NCI-H2107 treated with DMSO at 0.1 percent for 48 hours (cell line): Measurements from ENCODE around the gene SHOC1.
"Not testable (repeated sequence)": the region's sequence is repeated elsewhere in the genome, so short reads cannot be mapped to it uniquely, and the experiment has no call there.

Source experiments
- DNase-seq: peaks from one replicate; lab custom pipeline; 2025; ENCODE audit not compliant: unreplicated experiment; lab: John Stamatoyannopoulos, UW

Gene SHOC1

DNA sequence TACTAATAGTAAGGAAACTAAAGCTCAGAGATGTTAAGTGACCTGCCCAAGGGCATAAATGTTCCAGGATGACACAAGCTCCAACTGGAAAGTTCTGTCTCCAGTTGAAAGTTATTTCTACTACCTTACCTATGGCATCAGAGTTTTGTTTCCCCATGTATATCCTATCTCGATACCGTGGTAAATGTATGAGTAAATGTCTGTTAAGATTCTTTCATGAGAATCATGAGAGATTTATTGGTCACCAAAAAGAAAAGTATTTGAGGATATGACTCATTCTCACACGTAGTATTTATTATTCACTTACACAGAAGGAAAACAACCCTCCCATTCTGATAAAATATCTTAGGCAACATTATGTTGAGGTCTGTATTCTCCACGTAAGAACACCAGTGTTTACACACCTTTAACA lies 11.1 kb upstream of the SHOC1 start:
- no peak for DNase-seq

DNA sequence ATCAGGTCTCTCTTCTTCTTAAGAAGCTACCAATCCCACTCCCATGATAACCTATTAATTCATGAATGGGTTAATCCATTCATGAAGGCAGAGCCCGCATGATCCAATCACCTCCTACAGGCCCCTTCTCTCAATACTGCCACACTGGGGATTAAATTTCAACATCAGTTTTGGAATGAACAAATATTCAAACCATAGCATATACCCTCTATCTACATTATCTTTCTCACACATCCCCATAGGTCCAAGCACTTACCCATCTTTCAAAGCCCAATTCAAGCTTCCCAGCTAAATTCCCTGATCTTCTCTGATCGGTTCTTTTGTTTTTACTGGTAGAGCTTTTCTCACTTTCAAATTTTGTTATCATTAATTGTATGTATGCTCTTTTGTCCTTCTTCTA lies 10.5 kb upstream of the SHOC1 start:
- no peak for DNase-seq

DNA sequence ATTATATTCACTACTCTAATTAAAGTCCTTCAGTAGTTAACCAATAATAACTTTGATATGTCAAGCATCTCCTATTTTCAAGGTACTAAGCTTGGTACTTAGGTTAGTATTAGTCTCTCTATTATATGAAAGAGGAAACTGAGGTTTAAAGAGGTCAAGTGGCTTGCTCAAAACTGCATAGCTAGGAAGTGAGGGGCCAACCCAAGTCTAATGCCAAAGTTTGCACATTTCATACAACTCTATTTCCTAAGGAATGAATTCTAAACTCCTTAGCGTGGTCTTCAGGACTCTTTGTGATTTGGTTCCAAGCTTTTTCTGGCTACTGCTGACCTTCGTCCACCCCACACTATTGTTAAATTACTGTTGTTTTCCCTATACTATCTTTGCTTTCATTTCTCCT lies 9.9 kb upstream of the SHOC1 start:
- DNase-seq = no peak

DNA sequence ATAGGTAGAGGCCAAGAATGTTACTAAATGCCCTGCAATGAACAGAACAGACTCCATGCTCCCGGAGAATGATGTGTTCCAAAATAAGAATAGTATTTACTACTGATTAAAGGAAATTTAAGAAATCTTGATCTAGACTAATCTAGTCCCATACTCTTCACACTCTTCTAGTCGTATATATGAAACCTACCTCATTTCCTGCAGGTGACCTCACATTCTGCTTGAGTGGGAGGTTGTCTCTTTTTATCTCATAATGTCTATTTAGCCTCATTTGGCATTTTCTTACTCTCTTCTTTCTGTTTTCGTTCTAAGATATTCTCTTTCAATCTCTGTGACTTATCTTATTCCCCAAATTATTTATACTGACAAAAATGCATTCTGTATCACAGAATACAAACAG lies 9.2 kb upstream of the SHOC1 start:
- no peak for DNase-seq

DNA sequence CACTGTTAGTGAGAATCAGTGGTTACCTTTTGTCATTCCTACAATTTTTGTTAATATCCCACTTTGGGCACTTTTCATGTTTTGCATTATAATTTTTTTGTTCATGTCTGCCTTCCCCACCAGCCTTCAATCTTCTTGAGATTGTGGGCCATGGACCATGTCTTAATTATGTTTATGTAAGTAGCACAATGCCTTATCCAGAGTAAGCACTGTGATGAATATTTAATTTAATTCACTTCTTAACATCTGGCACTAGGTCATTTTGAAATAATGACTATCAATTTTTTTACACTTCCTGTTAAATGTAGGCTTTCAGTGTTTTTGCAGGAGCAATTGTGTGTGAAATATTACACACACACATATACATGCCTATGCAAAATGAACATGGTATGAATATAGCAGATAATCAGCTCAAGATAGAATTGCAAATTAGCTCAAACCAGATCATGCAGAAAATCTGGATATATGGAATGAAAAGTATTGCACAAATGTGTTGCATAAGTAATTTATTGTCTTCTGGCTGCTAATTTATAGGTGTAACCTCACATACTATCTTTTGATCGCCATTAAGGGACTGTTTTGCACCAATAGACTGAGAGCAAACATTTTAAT lies 5.3 kb upstream of the SHOC1 start:
- DNase-seq = no peak

DNA sequence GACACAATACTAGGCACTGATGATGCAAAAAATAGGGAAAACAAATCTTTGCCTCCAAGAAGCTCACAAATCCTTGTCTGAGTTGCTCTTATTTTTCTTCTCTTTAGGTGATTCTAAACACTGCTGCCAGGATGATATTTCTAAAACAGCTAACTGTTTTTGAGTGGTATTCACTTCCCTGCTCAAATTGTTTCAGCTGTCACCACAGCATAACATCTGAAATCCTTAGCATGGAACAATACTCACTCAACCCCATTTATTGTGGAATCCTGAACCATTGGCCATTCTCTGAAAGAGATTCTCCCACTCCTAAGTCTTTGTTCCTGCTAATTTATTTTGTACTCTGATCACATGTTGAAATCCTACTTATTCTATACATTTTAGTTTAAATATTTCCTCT lies 4.8 kb upstream of the SHOC1 start:
- DNase-seq = no peak

DNA sequence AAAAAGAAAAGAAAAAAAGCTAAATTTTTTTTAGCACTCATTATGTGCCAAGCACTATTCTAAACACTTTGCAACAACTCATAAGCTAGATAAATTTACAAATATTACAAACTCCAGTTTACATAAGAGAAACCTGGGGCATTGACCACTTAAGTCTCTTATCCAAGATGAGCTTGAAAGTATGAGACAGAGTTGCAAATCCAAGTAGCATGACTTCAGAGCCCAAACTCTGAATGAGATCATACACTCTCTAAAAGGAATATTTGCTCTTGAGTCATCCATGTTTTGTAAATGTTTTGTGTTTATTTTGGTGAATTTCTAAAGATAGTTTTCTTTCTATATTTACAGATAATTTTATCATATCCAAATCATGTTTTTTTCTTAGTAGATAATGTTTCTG lies 4.0 kb upstream of the SHOC1 start:
- DNase-seq = no peak

DNA sequence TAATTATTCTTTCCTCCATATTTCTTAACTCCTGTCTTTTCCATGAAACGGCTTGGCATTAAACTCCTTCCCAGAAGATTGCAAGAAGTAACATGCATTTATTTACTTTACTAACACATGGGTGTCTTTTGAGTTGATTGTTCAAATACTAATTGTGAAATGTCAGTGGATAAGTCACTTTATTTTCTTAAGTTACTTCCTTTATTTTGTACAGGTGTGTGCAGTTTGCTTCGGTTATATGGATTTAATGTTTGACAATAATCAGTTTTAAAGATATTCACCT lies 761 bp upstream of the SHOC1 start:
- no peak for DNase-seq

DNA sequence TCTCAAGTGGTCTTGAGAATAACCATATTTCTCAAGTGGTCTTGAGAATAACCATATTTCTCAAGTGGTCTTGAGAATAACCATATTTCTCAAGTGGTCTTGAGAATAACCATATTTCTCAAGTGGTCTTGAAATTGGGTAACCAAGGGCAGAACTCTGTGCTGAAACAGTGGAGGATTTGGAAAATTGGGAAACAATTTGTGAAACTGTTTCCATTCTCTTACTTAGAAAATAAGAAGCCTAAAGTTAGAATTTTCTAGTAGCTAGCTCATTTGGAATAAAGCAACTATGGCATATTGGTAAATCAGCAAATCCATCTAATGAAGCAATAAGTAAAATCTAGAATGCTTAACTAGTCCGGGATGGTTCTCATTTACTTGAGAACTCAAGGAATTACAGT lies 2.9 kb downstream of the SHOC1 start:
- not testable (repeated sequence) for DNase-seq

DNA sequence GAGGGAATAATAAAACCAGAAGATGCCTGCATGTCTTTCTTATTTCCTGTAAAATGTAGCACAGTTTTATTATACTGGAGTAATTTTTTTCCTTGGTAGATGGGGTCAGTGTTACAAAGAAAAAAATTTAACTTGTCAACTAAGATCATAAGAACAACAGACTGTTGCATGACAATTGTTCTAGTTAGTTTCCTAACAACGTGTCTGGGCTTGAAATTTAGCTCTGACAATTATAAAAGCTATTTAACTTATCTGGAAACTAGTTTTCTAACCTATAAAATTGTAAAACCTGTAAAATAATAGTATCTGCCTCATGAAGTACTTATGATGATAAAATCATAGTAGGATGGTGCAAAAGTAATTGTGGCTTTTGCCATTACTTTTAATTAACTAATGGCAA lies 4.9 kb downstream of the SHOC1 start:
- DNase-seq = no peak

DNA sequence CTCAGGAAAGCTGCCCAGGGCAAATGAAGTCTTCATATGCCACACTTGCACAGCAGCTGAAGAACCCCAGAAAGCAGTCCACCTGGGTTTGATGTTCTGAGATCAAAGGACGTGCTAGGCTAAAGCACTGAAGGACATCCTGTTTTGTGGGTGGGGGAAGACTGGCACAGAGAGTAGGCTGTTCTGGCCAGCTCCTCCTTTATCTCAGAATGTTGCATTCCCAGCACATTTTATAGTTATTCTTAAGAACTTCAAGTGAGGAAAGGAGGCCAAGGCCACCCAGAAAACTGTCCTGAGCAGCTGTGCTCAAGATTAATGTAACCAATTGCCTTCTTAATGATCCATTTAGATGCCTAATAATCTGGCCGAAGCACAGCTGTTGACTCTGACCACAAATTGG lies 10.9 kb downstream of the SHOC1 start:
- no peak for DNase-seq

DNA sequence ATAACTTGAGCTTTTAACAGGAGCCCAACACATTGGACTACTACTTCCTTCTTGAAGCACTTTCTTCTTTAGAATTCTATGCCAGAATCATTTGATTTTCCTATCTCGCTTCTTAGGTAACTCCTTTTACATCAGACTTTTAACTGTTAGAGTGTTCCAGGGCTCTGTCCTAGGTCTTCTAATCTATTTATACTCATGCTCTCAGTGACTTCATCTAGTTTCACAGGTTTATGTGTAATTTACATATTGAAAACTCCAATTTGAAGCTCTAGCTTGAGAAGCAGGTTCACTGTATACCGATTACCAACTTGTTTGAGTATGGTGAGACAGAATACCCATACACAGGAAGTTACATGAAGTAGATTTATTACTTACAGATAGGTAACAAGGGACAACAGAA lies 11.3 kb downstream of the SHOC1 start:
- DNase-seq = no peak

DNA sequence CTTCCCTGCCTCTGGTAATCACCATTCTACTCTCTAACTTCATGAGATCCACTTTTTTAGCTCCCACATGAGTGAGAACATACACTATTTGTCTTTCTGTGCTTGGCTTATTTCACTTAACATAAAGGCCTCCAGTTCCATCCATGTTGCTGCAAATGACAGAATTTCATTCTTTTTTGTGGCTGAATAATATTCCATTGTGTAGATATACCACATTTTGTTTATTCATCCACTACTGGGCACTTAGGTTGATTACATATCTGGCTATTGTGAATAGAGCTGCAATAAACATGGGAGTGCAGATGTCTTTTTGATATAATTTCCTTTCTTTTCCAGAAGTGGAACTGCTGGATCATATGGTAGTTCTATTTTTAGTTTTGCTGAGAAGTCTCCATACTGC lies 28.7 kb downstream of the SHOC1 start:
- DNase-seq = no peak

DNA sequence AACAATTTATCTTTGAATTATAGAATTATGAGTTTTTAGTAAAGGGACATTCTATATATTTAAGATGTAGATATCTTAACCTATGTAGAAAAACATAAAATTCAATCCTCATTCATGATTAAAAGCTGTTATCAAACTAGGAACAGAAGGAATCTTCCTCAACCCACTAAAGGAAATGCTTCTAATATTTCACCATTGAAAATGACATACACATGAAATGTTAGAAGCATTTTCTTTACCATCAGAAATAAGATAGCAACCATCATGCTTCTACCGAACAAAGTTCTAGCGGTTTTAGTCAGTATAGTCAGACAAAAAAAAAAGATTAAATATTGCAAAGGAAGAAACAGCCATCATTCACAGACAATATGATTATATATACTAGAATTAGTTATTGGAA lies 32.2 kb downstream of the SHOC1 start:
- no peak for DNase-seq

DNA sequence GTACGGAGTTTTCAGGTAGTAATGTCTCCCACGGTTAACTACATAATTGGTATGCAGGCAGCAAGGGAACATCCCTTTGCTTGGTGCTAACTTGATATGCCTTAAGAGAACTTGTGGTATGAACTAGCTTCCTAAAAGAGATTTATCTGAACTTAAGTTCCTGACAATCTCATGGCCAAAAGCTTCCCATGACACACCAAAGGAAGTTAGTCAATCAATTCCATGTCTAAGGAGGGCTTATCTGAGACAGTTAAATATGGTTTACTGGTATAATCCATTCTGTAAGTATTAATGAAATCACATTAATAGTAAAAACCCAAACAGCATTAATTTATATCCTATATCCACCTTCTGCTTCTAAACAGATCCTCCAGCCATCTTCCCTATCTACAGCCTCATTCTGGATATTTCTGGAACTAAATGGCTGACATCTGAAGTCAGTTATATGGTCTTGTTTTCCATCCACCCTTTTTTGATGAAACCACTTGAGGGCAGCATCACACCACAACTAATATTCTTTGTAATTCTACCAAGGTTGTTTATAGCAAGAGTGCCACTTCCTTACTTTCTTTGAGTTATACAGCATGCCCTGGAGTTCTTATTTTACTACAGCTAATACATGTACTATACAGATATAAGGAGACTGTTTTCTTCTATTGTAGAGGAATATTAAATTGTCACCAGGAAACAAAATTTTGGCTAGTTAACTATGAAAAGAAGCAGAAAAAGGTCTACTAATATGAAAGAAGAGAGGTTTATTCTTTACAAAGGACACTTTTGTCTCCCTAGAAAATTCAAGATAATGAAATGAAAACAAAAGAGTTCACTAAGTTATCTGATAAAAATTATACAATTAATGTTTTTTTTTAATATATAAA lies 34.7 kb downstream of the SHOC1 start:
- peak; percentile 57 for DNase-seq

DNA sequence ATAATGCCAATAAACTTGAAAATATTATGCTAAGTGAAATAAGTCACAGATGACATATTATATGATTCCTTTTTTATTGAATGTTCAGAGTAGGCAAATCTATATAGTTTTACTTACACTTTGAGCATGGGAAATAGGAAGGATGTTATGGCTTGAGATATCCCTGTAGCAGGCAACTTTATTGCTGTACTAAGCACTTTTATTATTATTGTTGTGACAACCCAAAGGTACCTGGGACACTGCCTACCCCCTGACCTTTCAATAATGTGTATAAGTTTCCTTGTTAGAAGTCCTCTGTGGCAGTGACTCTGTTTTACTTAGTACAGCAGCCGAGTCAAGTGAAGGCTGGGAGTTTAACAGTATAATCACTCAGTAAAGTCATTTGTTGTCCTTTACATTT lies 39.9 kb downstream of the SHOC1 start:
- no peak for DNase-seq

DNA sequence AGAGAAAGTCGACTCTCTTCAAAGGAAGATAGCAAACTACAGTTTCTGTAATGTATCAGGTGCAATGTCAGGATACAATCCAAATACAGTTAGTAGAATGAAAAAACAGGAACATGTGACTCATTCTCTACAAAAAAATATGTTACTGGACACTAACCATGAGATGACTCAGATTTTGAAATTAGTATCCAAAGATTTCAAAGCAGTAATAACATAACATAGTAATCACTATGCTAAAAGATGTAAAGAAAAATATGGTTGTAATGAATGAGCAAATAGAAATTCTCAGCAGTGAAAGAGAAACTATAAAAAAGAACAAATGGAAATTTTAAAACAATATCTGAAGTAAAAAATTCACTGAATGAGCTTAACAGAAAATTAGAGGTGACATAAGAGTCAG lies 42.3 kb downstream of the SHOC1 start:
- DNase-seq = no peak
